ENCODE measurements around the gene GTF3C4. TPM values are rescaled to one million over a fixed set of nuclear protein-coding genes. Genes with fewer than 3 reads are reported as not detected.

Gene GTF3C4
- total and polyA plus RNA-seq, 10 of the 15 experiments (the other 5 are each of a cell fraction or from before 2014, with no cell fraction given): 3.2 to 18.9 (median 8.2) TPM

DNA sequence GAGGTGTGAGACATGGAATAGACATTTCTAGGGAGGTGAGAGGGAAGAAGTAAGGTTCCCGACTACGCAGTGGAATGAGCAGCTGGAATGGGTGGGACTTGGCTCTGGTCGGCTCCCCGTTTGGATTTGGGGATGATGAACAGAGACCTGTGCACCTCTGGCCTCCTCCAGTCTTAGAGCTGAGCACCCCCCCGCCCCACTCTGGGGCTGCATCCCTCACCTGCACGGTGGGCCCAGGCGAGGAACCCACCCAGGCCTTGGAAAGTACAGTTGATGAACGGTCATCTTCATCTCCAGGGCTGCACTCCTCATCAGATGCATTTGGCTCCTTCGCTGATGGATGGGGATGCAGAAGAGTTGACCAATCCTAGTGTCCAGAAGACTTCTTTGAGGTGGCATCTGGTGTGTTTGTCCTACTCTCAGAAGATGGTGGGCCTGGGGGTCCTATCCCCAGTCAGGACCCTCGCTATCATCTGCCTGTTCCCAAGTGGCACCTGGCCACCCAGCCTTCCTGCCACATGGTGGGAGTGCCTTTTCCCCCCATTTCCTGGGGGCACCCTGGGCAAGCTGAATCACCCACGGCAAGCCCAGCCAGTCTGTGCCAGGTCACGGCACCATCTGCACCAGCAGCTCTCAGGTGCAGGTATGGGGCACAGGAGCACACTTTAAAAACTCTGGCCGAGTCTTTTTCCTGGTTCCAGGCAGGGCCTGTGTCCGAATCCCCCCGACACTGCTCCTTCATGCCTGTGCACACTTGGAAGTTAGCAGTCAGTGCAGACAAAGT, 70.5 kb downstream of the GTF3C4 start:
- Histone ChIP-seq H3K27ac (ENCODE audit: control insufficient read depth, insufficient read depth) (no peak overlapping the region), H4K20me1 (ENCODE audit: control insufficient read depth, insufficient read depth) (no peaks in the 10 kb centered on the region), H3K4me2 (ENCODE audit: control insufficient read depth, insufficient read depth) (no peak overlapping the region), H3K27me3 (replicated peaks in 1 of 2; ENCODE audit: control insufficient read depth in 2 of 2, insufficient read depth in 2 of 2, low read length in 1 of 2) (peaks cover 8 to 9% of the 10 kb centered on the region in 2 experiments; a peak in 3 of 4 replicates), H2AFZ (ENCODE audit: control insufficient read depth, low read depth, low read length) (no peak overlapping the region), H3K9ac (ENCODE audit: control insufficient read depth, insufficient read depth, low read length) (no peak overlapping the region), H3K4me1 (ENCODE audit: control insufficient read depth, insufficient read depth, low read length) (no peaks in the 10 kb centered on the region), H3K79me2 (ENCODE audit: control insufficient read depth, insufficient read depth, low read length) (no peaks in the 10 kb centered on the region), H3K4me3 (no peak overlapping the region), H3K36me3 (ENCODE audit: control insufficient read depth in 2 of 2, insufficient read depth in 2 of 2, low read length in 1 of 2) (no peaks in the 10 kb centered on the region), H3K9me3 (replicated peaks; ENCODE audit: control insufficient read depth, insufficient read depth, low read length) (no peaks in the 10 kb centered on the region)
- POLR2A ChIA-PET: no interaction called here
- SMC1A ChIA-PET (ENCODE audit: uncharacterized antibody, unreplicated experiment): no interaction called here
- ATAC-seq (no peak), FAIRE-seq (no peak), DNase-seq (ENCODE audit: low read depth, low spot score) (no peak)
- 17% methylated on average over 15 of the region's 15 CpGs for WGBS (ENCODE audit: insufficient coverage, insufficient replicate concordance, low lambda C conversion rate, missing lambda C conversion rate)
- intact Hi-C loops (cut with micrococcal nuclease; ENCODE audit: unreplicated experiment) (no loop called here), in situ Hi-C loops (cut with MboI) (no loop called here)
- RAD21 ChIA-PET (ENCODE audit: unreplicated experiment): no interaction called here
- CTCF ChIA-PET: no interaction called here
- no TSS peak for BruUV-seq (replicated peaks)
- TF ChIP-seq ZBTB4 (CRISPR knock-in tag; IDR thresholded peaks at IDR 0.05): no peak
- no peak for TF ChIP-seq CBX5 (IDR thresholded peaks at IDR 0.05; ENCODE audit: low read depth)
- TF ChIP-seq ZSCAN29 (IDR thresholded peaks at IDR 0.05): no peak
- TF ChIP-seq ETV6 (conservative IDR thresholded peaks at IDR 0.05 in 1 of 2, IDR thresholded peaks at IDR 0.05 in 1 of 2; ENCODE audit: borderline replicate concordance in 1 of 2, low read depth in 1 of 2): no peak
- TF ChIP-seq, protein P1, sequence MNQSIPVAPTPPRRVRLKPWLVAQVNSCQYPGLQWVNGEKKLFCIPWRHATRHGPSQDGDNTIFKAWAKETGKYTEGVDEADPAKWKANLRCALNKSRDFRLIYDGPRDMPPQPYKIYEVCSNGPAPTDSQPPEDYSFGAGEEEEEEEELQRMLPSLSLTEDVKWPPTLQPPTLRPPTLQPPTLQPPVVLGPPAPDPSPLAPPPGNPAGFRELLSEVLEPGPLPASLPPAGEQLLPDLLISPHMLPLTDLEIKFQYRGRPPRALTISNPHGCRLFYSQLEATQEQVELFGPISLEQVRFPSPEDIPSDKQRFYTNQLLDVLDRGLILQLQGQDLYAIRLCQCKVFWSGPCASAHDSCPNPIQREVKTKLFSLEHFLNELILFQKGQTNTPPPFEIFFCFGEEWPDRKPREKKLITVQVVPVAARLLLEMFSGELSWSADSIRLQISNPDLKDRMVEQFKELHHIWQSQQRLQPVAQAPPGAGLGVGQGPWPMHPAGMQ (IDR thresholded peaks at IDR 0.05; ENCODE audit: borderline replicate concordance): no peak
- TF ChIP-seq, protein P2, sequence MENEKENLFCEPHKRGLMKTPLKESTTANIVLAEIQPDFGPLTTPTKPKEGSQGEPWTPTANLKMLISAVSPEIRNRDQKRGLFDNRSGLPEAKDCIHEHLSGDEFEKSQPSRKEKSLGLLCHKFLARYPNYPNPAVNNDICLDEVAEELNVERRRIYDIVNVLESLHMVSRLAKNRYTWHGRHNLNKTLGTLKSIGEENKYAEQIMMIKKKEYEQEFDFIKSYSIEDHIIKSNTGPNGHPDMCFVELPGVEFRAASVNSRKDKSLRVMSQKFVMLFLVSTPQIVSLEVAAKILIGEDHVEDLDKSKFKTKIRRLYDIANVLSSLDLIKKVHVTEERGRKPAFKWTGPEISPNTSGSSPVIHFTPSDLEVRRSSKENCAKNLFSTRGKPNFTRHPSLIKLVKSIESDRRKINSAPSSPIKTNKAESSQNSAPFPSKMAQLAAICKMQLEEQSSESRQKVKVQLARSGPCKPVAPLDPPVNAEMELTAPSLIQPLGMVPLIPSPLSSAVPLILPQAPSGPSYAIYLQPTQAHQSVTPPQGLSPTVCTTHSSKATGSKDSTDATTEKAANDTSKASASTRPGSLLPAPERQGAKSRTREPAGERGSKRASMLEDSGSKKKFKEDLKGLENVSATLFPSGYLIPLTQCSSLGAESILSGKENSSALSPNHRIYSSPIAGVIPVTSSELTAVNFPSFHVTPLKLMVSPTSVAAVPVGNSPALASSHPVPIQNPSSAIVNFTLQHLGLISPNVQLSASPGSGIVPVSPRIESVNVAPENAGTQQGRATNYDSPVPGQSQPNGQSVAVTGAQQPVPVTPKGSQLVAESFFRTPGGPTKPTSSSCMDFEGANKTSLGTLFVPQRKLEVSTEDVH (IDR thresholded peaks at IDR 0.05; ENCODE audit: low read depth, partially characterized antibody): no peak
- no peak for TF ChIP-seq NR2C2 (IDR thresholded peaks at IDR 0.05; ENCODE audit: borderline replicate concordance, control insufficient read depth, insufficient read length, low read depth)
- no peak for TF ChIP-seq MEF2A (IDR thresholded peaks at IDR 0.05; ENCODE audit: insufficient read depth, low read depth, low read length)
- TF ChIP-seq, protein P3, sequence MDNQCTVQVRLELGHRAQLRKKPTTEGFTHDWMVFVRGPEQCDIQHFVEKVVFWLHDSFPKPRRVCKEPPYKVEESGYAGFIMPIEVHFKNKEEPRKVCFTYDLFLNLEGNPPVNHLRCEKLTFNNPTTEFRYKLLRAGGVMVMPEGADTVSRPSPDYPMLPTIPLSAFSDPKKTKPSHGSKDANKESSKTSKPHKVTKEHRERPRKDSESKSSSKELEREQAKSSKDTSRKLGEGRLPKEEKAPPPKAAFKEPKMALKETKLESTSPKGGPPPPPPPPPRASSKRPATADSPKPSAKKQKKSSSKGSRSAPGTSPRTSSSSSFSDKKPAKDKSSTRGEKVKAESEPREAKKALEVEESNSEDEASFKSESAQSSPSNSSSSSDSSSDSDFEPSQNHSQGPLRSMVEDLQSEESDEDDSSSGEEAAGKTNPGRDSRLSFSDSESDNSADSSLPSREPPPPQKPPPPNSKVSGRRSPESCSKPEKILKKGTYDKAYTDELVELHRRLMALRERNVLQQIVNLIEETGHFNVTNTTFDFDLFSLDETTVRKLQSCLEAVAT (IDR thresholded peaks at IDR 0.05): no peak
- no peak for TF ChIP-seq POLR2AphosphoS5 (IDR thresholded peaks at IDR 0.05; ENCODE audit: low read length)
